HepG2 (cell line): ENCODE measurements around the gene C20orf204. TPM values are rescaled to one million over a fixed set of nuclear protein-coding genes. Genes with fewer than 3 reads are reported as not detected.
A peak's percentile ranks its signal among the peaks of the same experiment; 100 is the strongest.

Experiments used
- CBX1 ChIP-seq: IDR thresholded peaks from one replicate; pipeline ENCODE4 v1.6.1; 2016; ENCODE audit warnings: antibody characterized with exemption, low read depth
- EEA1 ChIP-seq: sonication (generic); formaldehyde crosslinking; IDR thresholded peaks from 2 replicates; pipeline ENCODE4 v1.5.1; 2020; ENCODE audit warnings: mild to moderate bottlenecking, missing genetic modification reagents, borderline replicate concordance
- ELF4 ChIP-seq: sonication (generic); formaldehyde crosslinking; IDR thresholded peaks from 2 replicates; pipeline ENCODE4 v1.5.0; 2020; ENCODE audit warnings: missing genetic modification reagents, mild to moderate bottlenecking, moderate library complexity, borderline replicate concordance
- GABPB1 ChIP-seq: IDR thresholded peaks from 2 replicates; pipeline ENCODE4 v1.6.1; 2016; ENCODE audit warnings: mild to moderate bottlenecking, missing genetic modification reagents, moderate library complexity, missing compliant biosample characterization
- HDAC2 ChIP-seq: sonication (generic); formaldehyde crosslinking; IDR thresholded peaks from 2 replicates; pipeline ENCODE4 v1.4.0; 2020; ENCODE audit warnings: missing genetic modification reagents
- KLF16 ChIP-seq, 2 experiments: sonication (generic) in 1 of 2; formaldehyde crosslinking in 1 of 2; IDR thresholded peaks; 2 replicates each; pipeline versions ENCODE4 v1.6.1 to v1.8.0; 2016 to 2023; ENCODE audit warnings: missing genetic modification reagents in 2 of 2, missing compliant biosample characterization in 1 of 2
- PCBP2 ChIP-seq: fragments of 200-400 bp; formaldehyde crosslinking; optimal IDR thresholded peaks from 2 replicates; pipeline ENCODE3; 2018; ENCODE audit warnings: low read length, low read depth; ENCODE audit not compliant: poor library complexity, severe bottlenecking
- RBM39 ChIP-seq: fragments of 200-400 bp; formaldehyde crosslinking; IDR thresholded peaks from one replicate; pipeline ENCODE4 v1.6.1; 2018; ENCODE audit warnings: antibody characterized with exemption, mild to moderate bottlenecking, low read depth, low read length; ENCODE audit not compliant: poor library complexity, severe bottlenecking
- RFXAP ChIP-seq: sonication (generic); formaldehyde crosslinking; IDR thresholded peaks from 2 replicates; pipeline ENCODE4 v1.4.0; 2020; ENCODE audit warnings: missing genetic modification reagents, borderline replicate concordance
- SMYD3 ChIP-seq: sonication (generic); formaldehyde crosslinking; IDR thresholded peaks from 2 replicates; pipeline ENCODE4 v1.8.1; 2023; ENCODE audit warnings: mild to moderate bottlenecking, missing genetic modification reagents
- TBX2 ChIP-seq: sonication (generic); formaldehyde crosslinking; IDR thresholded peaks from 2 replicates; pipeline ENCODE4 v1.5.0; 2020; ENCODE audit warnings: missing genetic modification reagents, mild to moderate bottlenecking, borderline replicate concordance
- ZBTB21 ChIP-seq: sonication (generic); formaldehyde crosslinking; IDR thresholded peaks from 2 replicates; pipeline ENCODE4 v1.4.0; 2020; ENCODE audit warnings: missing genetic modification reagents
- ZFP36L1 ChIP-seq: sonication (generic); formaldehyde crosslinking; IDR thresholded peaks from 2 replicates; pipeline ENCODE4 v1.8.0; 2022; ENCODE audit warnings: mild to moderate bottlenecking, missing genetic modification reagents, moderate library complexity
- ZMYM3 ChIP-seq: sonication (generic); formaldehyde crosslinking; IDR thresholded peaks from 2 replicates; pipeline ENCODE4 v1.5.1; 2020; ENCODE audit warnings: mild to moderate bottlenecking, missing genetic modification reagents
- ZNF205 ChIP-seq: IDR thresholded peaks from 2 replicates; pipeline ENCODE4 v1.6.1; 2018; ENCODE audit warnings: missing biosample characterization, missing genetic modification reagents
- ZNF446 ChIP-seq: sonication (generic); formaldehyde crosslinking; IDR thresholded peaks from 2 replicates; pipeline ENCODE4 v1.5.0; 2020; ENCODE audit warnings: mild to moderate bottlenecking, missing genetic modification reagents
- ZNF543 ChIP-seq: sonication (generic); formaldehyde crosslinking; IDR thresholded peaks from 2 replicates; pipeline ENCODE4 v1.4.0; 2020; ENCODE audit warnings: mild to moderate bottlenecking, missing genetic modification reagents
- ZNF556 ChIP-seq: sonication (generic); formaldehyde crosslinking; IDR thresholded peaks from 2 replicates; pipeline ENCODE4 v1.4.0; 2020; ENCODE audit warnings: mild to moderate bottlenecking, missing genetic modification reagents, borderline replicate concordance
- ZNF572 ChIP-seq: sonication (generic); formaldehyde crosslinking; IDR thresholded peaks from 2 replicates; pipeline ENCODE4 v1.5.1; 2020; ENCODE audit warnings: mild to moderate bottlenecking, missing genetic modification reagents
- ZNF772 ChIP-seq: sonication (generic); formaldehyde crosslinking; IDR thresholded peaks from 2 replicates; pipeline ENCODE4 v1.5.0; 2020; ENCODE audit warnings: mild to moderate bottlenecking, missing genetic modification reagents
- polyA plus RNA-seq, 8 experiments: library from polyadenylated mRNA; depleted of rRNA in 3 of 8; stranded (reverse) in 7 of 8; unstranded in 1 of 8; fragments of >200 nt; fragmentation: Illumina TruSeq in 4 of 8; extraction: Trizol in 4 of 8; gene quantifications; 2 replicates each; pipeline versions ENCODE4 v1.2.1 to v1.2.3, GENCODE V29; 2011 to 2016; ENCODE audit warnings: low read depth in 4 of 8, missing spikeins in 1 of 8, mixed read lengths in 1 of 8; ENCODE audit not compliant: insufficient read depth in 1 of 8
- total RNA-seq, 5 experiments: library from RNA; depleted of rRNA; stranded (reverse); fragments of >200 nt; fragmentation: Illumina TruSeq; extraction: Trizol; gene quantifications; 2 replicates each; pipeline ENCODE4 v1.2.3, GENCODE V29; 2016; ENCODE audit warnings: low read depth in 1 of 5
- TF ChIP-seq, protein P1 (sequence below): sonication (generic); formaldehyde crosslinking; IDR thresholded peaks from 2 replicates; pipeline ENCODE4 v1.4.0; 2020; ENCODE audit warnings: mild to moderate bottlenecking, missing genetic modification reagents
- TF ChIP-seq, protein P2 (sequence below): conservative IDR thresholded peaks from 2 replicates; pipeline ENCODE4 v1.6.1; 2018; ENCODE audit warnings: missing genetic modification reagents
- TF ChIP-seq, protein P3 (sequence below): sonication (generic); formaldehyde crosslinking; conservative IDR thresholded peaks from 2 replicates; pipeline ENCODE4 v1.4.0; 2020; ENCODE audit warnings: mild to moderate bottlenecking, missing genetic modification reagents, moderate library complexity

The C20orf204 gene
- total and polyA plus RNA-seq, 2 of the 13 experiments (the other 11 are each of a cell fraction or from before 2014, with no cell fraction given): 22.1 to 80.0 TPM

DNA sequence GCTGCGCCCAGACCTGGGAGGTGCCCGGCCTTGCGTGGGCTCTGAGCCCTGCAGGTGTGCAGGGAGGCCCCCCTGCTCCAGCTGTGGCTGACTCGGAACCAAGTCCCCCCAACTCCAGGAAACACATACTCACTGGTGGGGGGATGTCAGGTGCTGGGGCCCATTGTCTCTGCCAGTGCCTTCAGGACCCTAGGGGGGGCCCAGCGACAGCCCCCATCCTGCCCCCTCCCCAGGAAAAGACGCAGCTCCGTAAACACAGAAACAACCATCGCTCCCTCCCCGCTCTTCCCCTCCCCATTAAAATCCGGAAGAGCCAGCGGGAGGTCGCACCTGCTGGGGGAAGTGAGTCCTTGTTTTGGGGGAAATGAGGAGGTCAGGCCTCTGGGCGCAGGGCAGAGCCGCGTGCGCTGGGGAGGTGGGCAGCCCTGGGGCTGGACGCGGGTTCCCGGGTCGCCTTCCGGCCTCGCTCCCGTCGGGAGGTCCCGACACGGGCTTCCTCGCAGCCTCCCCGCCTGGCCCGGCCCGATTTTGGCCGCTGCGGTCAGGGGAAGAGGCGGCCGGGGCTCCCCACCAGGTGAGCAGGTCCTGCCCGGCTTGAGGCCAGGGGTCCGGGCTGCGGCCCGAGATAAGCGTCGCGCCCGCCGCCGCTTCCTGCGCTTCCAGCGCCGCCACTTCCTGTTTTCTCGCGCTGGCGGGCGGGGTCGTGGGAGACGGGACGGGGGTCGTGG, 6.2 kb downstream of the C20orf204 start (continued):
- TF ChIP-seq RBM39 (peak; percentile 18), ZNF572 (CRISPR knock-in tag) (peak; percentile 20; the same call in 1 of the 2 replicates), SMYD3 (no peak), ZMYM3 (CRISPR knock-in tag) (no peak), ZNF772 (peak; percentile 64; the same call in 1 of the 2 replicates), PCBP2 (peak; percentile 3), CBX1 (no peak), HDAC2 (peak; percentile 42; the same call in 1 of the 2 replicates), ZBTB21 (CRISPR knock-in tag) (no peak; the same call in 1 of the 2 replicates), ZFP36L1 (CRISPR knock-in tag) (0 out of 2 replicates have a peak, but pooled peaks have one; percentile 73), TBX2 (CRISPR knock-in tag) (peak; percentile 79), ZNF556 (CRISPR knock-in tag) (peak; percentile 59), ZNF543 (peak; percentile 91), RFXAP (peak; percentile 34), GABPB1 (CRISPR knock-in tag) (peak; percentile 88), ZNF205 (CRISPR knock-in tag) (peak; percentile 28; the same call in 1 of the 2 replicates), KLF16 (CRISPR knock-in tag; IDR thresholded peaks at IDR 0.05) (peak in 1 of 2 experiments; percentile 74; a peak in 1 of 4 replicates), ZNF446 (CRISPR knock-in tag) (peak; percentile 93), ELF4 (CRISPR knock-in tag) (peak; percentile 78), EEA1 (CRISPR knock-in tag) (peak; percentile 69; the same call in 1 of the 2 replicates)
- TF ChIP-seq, protein P1, sequence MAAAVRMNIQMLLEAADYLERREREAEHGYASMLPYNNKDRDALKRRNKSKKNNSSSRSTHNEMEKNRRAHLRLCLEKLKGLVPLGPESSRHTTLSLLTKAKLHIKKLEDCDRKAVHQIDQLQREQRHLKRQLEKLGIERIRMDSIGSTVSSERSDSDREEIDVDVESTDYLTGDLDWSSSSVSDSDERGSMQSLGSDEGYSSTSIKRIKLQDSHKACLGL (CRISPR knock-in tag): peak; percentile 65
- TF ChIP-seq, protein P2, sequence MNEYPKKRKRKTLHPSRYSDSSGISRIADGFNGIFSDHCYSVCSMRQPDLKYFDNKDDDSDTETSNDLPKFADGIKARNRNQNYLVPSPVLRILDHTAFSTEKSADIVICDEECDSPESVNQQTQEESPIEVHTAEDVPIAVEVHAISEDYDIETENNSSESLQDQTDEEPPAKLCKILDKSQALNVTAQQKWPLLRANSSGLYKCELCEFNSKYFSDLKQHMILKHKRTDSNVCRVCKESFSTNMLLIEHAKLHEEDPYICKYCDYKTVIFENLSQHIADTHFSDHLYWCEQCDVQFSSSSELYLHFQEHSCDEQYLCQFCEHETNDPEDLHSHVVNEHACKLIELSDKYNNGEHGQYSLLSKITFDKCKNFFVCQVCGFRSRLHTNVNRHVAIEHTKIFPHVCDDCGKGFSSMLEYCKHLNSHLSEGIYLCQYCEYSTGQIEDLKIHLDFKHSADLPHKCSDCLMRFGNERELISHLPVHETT: peak; percentile 79
- TF ChIP-seq, protein P3, sequence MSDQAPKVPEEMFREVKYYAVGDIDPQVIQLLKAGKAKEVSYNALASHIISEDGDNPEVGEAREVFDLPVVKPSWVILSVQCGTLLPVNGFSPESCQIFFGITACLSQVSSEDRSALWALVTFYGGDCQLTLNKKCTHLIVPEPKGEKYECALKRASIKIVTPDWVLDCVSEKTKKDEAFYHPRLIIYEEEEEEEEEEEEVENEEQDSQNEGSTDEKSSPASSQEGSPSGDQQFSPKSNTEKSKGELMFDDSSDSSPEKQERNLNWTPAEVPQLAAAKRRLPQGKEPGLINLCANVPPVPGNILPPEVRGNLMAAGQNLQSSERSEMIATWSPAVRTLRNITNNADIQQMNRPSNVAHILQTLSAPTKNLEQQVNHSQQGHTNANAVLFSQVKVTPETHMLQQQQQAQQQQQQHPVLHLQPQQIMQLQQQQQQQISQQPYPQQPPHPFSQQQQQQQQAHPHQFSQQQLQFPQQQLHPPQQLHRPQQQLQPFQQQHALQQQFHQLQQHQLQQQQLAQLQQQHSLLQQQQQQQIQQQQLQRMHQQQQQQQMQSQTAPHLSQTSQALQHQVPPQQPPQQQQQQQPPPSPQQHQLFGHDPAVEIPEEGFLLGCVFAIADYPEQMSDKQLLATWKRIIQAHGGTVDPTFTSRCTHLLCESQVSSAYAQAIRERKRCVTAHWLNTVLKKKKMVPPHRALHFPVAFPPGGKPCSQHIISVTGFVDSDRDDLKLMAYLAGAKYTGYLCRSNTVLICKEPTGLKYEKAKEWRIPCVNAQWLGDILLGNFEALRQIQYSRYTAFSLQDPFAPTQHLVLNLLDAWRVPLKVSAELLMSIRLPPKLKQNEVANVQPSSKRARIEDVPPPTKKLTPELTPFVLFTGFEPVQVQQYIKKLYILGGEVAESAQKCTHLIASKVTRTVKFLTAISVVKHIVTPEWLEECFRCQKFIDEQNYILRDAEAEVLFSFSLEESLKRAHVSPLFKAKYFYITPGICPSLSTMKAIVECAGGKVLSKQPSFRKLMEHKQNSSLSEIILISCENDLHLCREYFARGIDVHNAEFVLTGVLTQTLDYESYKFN (CRISPR knock-in tag): peak; percentile 56; the same call in 1 of the 2 replicates
